GM10248 (cell line): ENCODE data around the gene HS2ST1.
"Not testable (repeated sequence)": the region's sequence is repeated elsewhere in the genome, so short reads cannot be mapped to it uniquely, and the experiment has no call there.

Experiments used
- CTCF ChIA-PET: fragments of 300-600 bp; sonication (Branson Sonifier 250); formaldehyde crosslinking; extraction: SDS; loops from one replicate; lab custom pipeline; 2021; ENCODE audit warnings: antibody characterized with exemption; lab: Yijun Ruan, JAX
- POLR2A ChIA-PET: fragments of 350-650 bp; sonication (Branson Sonifier 250); formaldehyde crosslinking; extraction: SDS; loops from one replicate; lab custom pipeline; 2020; ENCODE audit warnings: antibody characterized with exemption; lab: Yijun Ruan, JAX
- DNase-seq: peaks from one replicate; pipeline ENCODE4 v3.0.0; 2012; ENCODE audit errors: extremely low spot score
- TF ChIP-seq, protein P1 (sequence below): IDR thresholded peaks from 2 replicates; pipeline ENCODE4 v1.5.1; 2012; ENCODE audit warnings: mild to moderate bottlenecking, low read depth; ENCODE audit errors: extremely low read depth, missing control alignments, control extremely low read depth

The HS2ST1 gene

DNA sequence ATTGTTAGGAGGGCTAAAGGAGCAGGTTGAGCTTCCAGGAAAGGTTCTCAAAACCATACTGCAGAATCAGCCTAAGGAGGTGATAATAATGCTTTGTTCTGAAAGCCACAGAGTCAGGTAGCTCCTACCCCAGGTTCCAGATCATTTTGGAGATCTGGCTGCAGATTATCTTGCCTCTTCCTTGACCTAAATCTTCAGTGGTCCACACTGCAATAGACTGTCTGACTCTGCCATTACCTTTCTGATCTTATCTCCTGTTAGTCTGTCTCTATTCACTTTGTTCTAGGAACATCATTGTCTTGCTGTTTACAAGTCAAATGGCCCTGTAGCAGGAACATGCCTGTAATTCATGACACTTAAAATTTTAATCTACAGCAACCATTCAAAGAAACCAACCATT is 73.0 kb downstream of the HS2ST1 start:
- CTCF ChIA-PET = interaction anchor here (3.0 kb wide), 1 partner anchor 13 kb away, joined by 9 read pairs; no protein-coding TSS in a partner anchor
- TF ChIP-seq, protein P1, sequence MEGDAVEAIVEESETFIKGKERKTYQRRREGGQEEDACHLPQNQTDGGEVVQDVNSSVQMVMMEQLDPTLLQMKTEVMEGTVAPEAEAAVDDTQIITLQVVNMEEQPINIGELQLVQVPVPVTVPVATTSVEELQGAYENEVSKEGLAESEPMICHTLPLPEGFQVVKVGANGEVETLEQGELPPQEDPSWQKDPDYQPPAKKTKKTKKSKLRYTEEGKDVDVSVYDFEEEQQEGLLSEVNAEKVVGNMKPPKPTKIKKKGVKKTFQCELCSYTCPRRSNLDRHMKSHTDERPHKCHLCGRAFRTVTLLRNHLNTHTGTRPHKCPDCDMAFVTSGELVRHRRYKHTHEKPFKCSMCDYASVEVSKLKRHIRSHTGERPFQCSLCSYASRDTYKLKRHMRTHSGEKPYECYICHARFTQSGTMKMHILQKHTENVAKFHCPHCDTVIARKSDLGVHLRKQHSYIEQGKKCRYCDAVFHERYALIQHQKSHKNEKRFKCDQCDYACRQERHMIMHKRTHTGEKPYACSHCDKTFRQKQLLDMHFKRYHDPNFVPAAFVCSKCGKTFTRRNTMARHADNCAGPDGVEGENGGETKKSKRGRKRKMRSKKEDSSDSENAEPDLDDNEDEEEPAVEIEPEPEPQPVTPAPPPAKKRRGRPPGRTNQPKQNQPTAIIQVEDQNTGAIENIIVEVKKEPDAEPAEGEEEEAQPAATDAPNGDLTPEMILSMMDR = no peak
- POLR2A ChIA-PET = interaction anchor here (0.7 kb wide), 1 partner anchor 78 kb away, joined by 5 read pairs; no protein-coding TSS in a partner anchor
- DNase-seq = no peak

DNA sequence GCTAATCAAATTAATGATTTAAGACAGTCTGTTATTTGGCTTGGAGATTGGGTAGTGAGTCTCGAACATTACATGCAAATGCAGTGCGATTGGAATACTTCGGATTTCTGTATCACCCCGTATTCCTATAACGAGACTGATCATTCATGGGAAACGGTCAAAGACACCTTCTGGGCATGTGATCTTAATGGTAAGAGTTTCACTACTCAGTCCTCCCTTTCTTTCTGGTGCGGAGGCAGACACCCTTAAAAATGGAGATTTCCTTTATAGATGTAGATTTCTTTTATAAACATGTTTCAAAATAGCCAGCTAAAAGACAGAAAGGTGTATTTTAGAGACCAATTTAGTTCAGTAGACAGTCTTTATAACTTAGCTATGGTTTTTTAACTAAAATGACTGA is 74.4 kb downstream of the HS2ST1 start:
- no peak for DNase-seq
- POLR2A ChIA-PET = no interaction called here
- TF ChIP-seq, protein P1 = no peak
- CTCF ChIA-PET = interaction anchor here (1.4 to 3.0 kb wide), 2 partner anchors 9 to 14 kb away, joined by 4 to 9 read pairs; no protein-coding TSS in a partner anchor

DNA sequence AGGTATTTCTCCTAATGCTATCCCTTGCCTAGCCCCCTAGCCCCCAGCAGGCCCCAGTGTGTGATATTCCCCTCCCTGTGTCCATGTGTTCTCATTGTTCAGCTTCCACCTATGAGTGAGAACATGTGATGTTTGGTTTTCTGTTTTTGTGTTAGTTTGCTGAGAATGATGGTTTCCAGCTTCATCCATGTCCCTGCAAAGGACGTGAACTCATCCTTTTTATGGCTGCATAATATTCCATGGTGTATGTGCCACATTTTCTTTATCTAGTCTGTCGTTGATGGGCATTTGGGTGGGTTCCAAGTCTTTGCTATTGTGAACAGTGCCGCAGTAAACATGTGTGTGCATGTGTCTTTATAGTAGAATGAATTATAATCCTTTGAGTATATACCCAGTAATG is 75.3 kb downstream of the HS2ST1 start:
- POLR2A ChIA-PET = not testable (repeated sequence)

DNA sequence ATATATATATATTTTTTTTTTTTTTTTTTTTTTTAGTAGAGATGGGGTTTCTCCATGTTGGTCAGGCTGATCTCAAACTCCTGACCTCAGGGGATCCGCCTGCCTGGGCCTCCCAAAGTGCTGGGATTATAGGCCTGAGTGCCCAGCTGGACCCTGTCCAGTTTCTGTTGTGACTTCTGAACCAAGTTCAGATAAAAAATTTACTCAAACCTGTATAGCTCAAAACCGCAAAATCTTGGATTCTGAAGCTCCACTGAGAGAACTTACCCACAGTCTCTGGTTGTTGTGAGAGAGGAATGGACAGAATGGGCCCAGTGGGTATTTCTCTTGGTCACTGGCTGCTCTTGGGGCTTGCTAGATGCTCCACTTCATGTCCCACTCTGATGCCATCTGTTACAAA is 76.4 kb downstream of the HS2ST1 start:
- TF ChIP-seq, protein P1 = no peak
- DNase-seq = no peak
- ChIA-PET CTCF (interaction anchor here (1.0 kb wide), 1 partner anchor 22 kb away, joined by 3 read pairs; no protein-coding TSS in a partner anchor), POLR2A (no interaction called here)

More for the DNA sequence above, 75.3 kb downstream of the HS2ST1 start:
- not testable (repeated sequence) for DNase-seq
- CTCF ChIA-PET = interaction anchor here (1.4 to 3.0 kb wide), 2 partner anchors 10 to 15 kb away, joined by 4 to 9 read pairs; no protein-coding TSS in a partner anchor

DNA sequence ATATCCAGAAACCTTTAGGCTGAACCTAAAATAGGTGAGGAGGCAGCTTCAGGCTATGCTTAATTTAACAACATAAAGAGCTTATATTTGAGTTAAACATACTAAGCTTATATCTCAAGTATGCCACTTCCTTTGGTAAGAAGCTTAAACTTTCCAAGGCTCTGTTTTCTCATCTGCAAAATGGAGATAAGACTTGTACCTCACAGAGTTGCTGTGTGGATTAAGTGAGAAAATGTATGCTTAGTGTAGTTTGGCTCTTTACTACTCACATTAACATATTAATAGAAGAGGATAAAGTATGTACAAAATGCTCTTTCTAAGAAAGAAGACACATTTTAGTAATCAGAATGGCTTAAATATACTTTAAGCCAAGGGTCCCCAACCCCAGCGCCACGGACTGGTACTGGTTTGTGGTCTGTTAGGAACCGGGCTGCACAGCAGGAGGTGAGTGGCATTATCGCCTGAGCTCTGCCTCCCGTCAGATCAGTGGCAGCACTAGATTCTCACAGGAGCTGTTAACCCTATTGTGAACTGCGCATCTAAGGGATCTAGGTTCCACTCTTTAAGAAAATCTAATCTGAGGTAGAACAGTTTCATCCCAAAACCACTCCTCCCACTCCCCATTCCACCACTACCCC is 77.2 kb downstream of the HS2ST1 start:
- ChIA-PET POLR2A (no interaction called here), CTCF (interaction anchor here (1.0 kb wide), 1 partner anchor 21 kb away, joined by 3 read pairs; no protein-coding TSS in a partner anchor)
- no peak for DNase-seq
- TF ChIP-seq, protein P1 = no peak

DNA sequence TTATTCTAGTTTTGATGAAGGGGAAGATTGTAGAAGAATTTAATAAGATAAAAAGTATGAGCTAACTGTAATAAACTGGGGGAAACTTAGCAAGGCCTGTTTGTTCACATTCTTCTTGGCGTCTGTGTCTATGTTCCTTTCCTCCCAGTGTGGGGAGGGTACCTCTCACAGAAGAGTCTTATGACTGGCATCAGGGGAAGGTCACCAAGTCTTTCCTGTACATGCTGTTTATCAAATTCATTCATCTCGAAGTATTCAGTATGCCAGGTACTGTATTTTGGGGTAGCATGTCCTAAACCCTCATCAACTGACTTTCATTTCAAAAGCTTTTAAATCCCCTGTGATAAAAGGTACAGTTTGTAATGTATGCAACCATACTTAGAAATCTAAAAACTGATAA is 78.4 kb downstream of the HS2ST1 start:
- no peak for DNase-seq
- TF ChIP-seq, protein P1 = no peak
- CTCF ChIA-PET = interaction anchor here (1.0 to 1.2 kb wide), 3 partner anchors 9 to 166 kb away, joined by 3 to 5 read pairs (median 3); no protein-coding TSS in a partner anchor
- POLR2A ChIA-PET = no interaction called here
